B cell (primary cell): Measurements from ENCODE around the gene EDDM13. TPM values are rescaled to one million over a fixed set of nuclear protein-coding genes. Genes with fewer than 3 reads are reported as not detected.

Experiments
- ATAC-seq: fragments of 200-7000 bp; cut with Tn5 transposase; one replicate; pipeline ENCODE4 v1.10.0; 2021; ENCODE audit warnings: low read depth, mild to moderate bottlenecking, moderate number of reproducible peaks, moderate library complexity
- CTCF ChIA-PET: fragments of 350-600 bp; sonication (Branson Sonifier 250); formaldehyde crosslinking; loops from one replicate; lab custom pipeline; 2021; ENCODE audit warnings: antibody characterized with exemption, inconsistent platforms; lab: Charles Lee
- POLR2A ChIA-PET: fragments of 350-600 bp; sonication (Branson Sonifier 250); formaldehyde crosslinking; loops from one replicate; lab custom pipeline; 2021; ENCODE audit warnings: antibody characterized with exemption; lab: Charles Lee
- DNase-seq: peaks from one replicate; pipeline ENCODE4 v3.0.0; 2013
- H2AFZ ChIP-seq: 2 replicates; pipeline ENCODE4 v1.6.1; 2012; ENCODE audit warnings: mild to moderate bottlenecking, low read depth, low read length; ENCODE audit not compliant: insufficient read depth, poor library complexity, severe bottlenecking
- H3K27ac ChIP-seq, 2 donors: 1 replicate in 1 of 2; 2 replicates in 1 of 2; pipeline ENCODE4 v1.5.1; 2012 to 2013; ENCODE audit warnings: low read length in 2 of 2, mild to moderate bottlenecking in 2 of 2, moderate library complexity in 1 of 2
- H3K27me3 ChIP-seq, 4 experiments: fragments of 200-600 bp in 1 of 4; sonication (generic) in 1 of 4; replicated peaks in 1 of 4; 1 replicate in 2 of 4; 2 replicates in 2 of 4; pipeline versions ENCODE4 v1.6.1 to v1.7.0; 2013 to 2016; ENCODE audit warnings: low read length in 3 of 4, mild to moderate bottlenecking in 2 of 4, mixed read lengths in 1 of 4, moderate library complexity in 1 of 4; ENCODE audit not compliant: insufficient read depth in 4 of 4, control insufficient read depth in 3 of 4; ENCODE audit errors: control extremely low read depth in 1 of 4
- H3K36me3 ChIP-seq, 2 experiments: replicated peaks in 1 of 2; 1 replicate in 1 of 2; 2 replicates in 1 of 2; pipeline versions ENCODE4 v1.6.1 to v1.7.1; 2013; ENCODE audit warnings: low read length in 1 of 2; ENCODE audit not compliant: insufficient read depth in 2 of 2, control insufficient read depth in 1 of 2; ENCODE audit errors: control extremely low read depth in 1 of 2, extremely low read depth in 1 of 2
- H3K4me1 ChIP-seq, 2 donors: fragments of 200-600 bp in 1 of 2; sonication (generic) in 1 of 2; 1 replicate in 1 of 2; 2 replicates in 1 of 2; pipeline versions ENCODE4 v1.5.1 to v1.6.1; 2013 to 2017; ENCODE audit warnings: low read length in 2 of 2; ENCODE audit not compliant: control insufficient read depth in 2 of 2, insufficient read depth in 2 of 2
- H3K4me2 ChIP-seq: replicated peaks from 2 replicates; pipeline ENCODE3; 2012; ENCODE audit warnings: mild to moderate bottlenecking, low read depth, low read length; ENCODE audit not compliant: poor library complexity, severe bottlenecking
- H3K4me3 ChIP-seq, 5 experiments: fragments of 200-600 bp in 1 of 5; sonication (generic) in 1 of 5; 1 replicate in 3 of 5; 2 replicates in 2 of 5; pipeline versions ENCODE4 v1.5.1 to v1.7.0; 2011 to 2016; ENCODE audit warnings: low read length in 4 of 5, mild to moderate bottlenecking in 4 of 5, low read depth in 2 of 5, control low read depth in 1 of 5, moderate library complexity in 1 of 5; ENCODE audit not compliant: insufficient read depth in 1 of 5; ENCODE audit errors: control extremely low read depth in 1 of 5, extremely low read depth in 1 of 5
- H3K79me2 ChIP-seq: fragments of 200-600 bp; sonication (generic); one replicate; pipeline ENCODE4 v1.6.0; 2016; ENCODE audit warnings: low read length; ENCODE audit not compliant: control insufficient read depth, insufficient read depth
- H3K9ac ChIP-seq: fragments of 200-600 bp; sonication (generic); 2 replicates; pipeline ENCODE4 v1.6.1; 2017; ENCODE audit warnings: mild to moderate bottlenecking, low read length, moderate library complexity
- H3K9me3 ChIP-seq, 3 donors: one replicate each; pipeline versions ENCODE4 v1.6.1 to v1.7.1; 2013; ENCODE audit warnings: low read length in 2 of 3; ENCODE audit not compliant: control insufficient read depth in 2 of 3, insufficient read depth in 1 of 3; ENCODE audit errors: control extremely low read depth in 1 of 3
- H4K20me1 ChIP-seq: 2 replicates; pipeline ENCODE4 v1.6.0; 2012; ENCODE audit warnings: mild to moderate bottlenecking, low read length; ENCODE audit not compliant: insufficient read depth, control insufficient read depth, poor library complexity, severe bottlenecking
- H3K27ac Mint-ChIP-seq: one replicate; pipeline ENCODE4 v1.8.0; 2021; ENCODE audit warnings: mixed read lengths
- H3K27me3 Mint-ChIP-seq: one replicate; pipeline ENCODE4 v1.8.0; 2021; ENCODE audit warnings: mixed read lengths
- H3K4me1 Mint-ChIP-seq: one replicate; pipeline ENCODE4 v1.8.0; 2021; ENCODE audit warnings: mixed read lengths
- H3K4me3 Mint-ChIP-seq: one replicate; pipeline ENCODE4 v1.8.0; 2021; ENCODE audit warnings: mixed read lengths
- H3K9me3 Mint-ChIP-seq: one replicate; pipeline ENCODE4 v1.8.0; 2022; ENCODE audit warnings: mixed read lengths; ENCODE audit not compliant: insufficient read depth
- CTCF ChIP-seq: fragments of 200-600 bp; IDR thresholded peaks from one replicate; pipeline ENCODE4 v1.8.0; 2022; ENCODE audit warnings: antibody characterized with exemption, mild to moderate bottlenecking
- EZH2 ChIP-seq: IDR thresholded peaks from 2 replicates; pipeline ENCODE4 v1.6.1; 2012; ENCODE audit warnings: borderline replicate concordance, low read depth, mild to moderate bottlenecking, moderate library complexity, low read length; ENCODE audit not compliant: insufficient read depth, poor library complexity, severe bottlenecking
- WGBS: methylation state at CpG from one replicate; pipeline ENCODE4 v1.1.5; 2013; ENCODE audit warnings: missing lambda C conversion rate; ENCODE audit not compliant: insufficient coverage; 5-methylcytosine and 5-hydroxymethylcytosine counted together
- intact Hi-C: fragments of 100-400 bp; cut with micrococcal nuclease; formaldehyde crosslinking; loops from one replicate; pipeline ENCODE4 v1.10.0; 2022
- polyA plus RNA-seq: library from polyadenylated mRNA; depleted of rRNA; stranded (reverse); fragments of >200 nt; gene quantifications from 2 replicates; pipeline ENCODE4 v1.2.3, GENCODE V29; 2012
- total RNA-seq, 2 donors: library from RNA; stranded (reverse); fragments of 120-200 nt in 1 of 2; gene quantifications; 1 replicate in 1 of 2; 2 replicates in 1 of 2; pipeline versions ENCODE4 v1.2.3 to v1.2.4, GENCODE V29; 2013 to 2022

Gene EDDM13
- total and polyA plus RNA-seq, 2 donors (not counting 1 experiment from before 2014, with no cell fraction given), result not detected

GRCh38 chr19:56310462-56310861, 37.9 kb downstream of the EDDM13 start:
- POLR2A ChIA-PET, result no interaction called here
- no peak overlapping the region for H3K4me2 ChIP-seq

GRCh38 chr19:56312342-56312741, 39.8 kb downstream of the EDDM13 start:
- no peak overlapping the region for H2AFZ ChIP-seq
- no peaks in the 10 kb centered on the region for H3K79me2 ChIP-seq
- CTCF ChIA-PET, result no interaction called here
- no peak overlapping the region for H3K4me3 Mint-ChIP-seq
- no peak for ATAC-seq
- no peak overlapping the region for H3K4me3 ChIP-seq
- no peaks in the 10 kb centered on the region for H3K9me3 ChIP-seq
- no peak for DNase-seq
- H3K27ac ChIP-seq, result no peak overlapping the region
- H3K27me3 ChIP-seq, result no peaks in the 10 kb centered on the region
- H3K9ac ChIP-seq, result no peak overlapping the region
- peaks cover 17% of the 10 kb centered on the region for H3K4me1 Mint-ChIP-seq
- WGBS, result 75% methylated on average over 2 of the region's 4 CpGs
- TF ChIP-seq CTCF, result no peak
- TF ChIP-seq EZH2, result no peak
- H3K4me2 ChIP-seq, result no peak overlapping the region
- H3K4me1 ChIP-seq, result peaks cover 12 to 13% of the 10 kb centered on the region in 2 donors
- H3K27ac Mint-ChIP-seq, result no peak overlapping the region
- H3K27me3 Mint-ChIP-seq, result no peaks in the 10 kb centered on the region
- no peaks in the 10 kb centered on the region for H4K20me1 ChIP-seq
- H3K36me3 ChIP-seq, result peaks cover 0 to 11% of the 10 kb centered on the region in 2 experiments
- H3K9me3 Mint-ChIP-seq, result no peaks in the 10 kb centered on the region
- intact Hi-C loops, result loop anchor here (10.0 kb wide), 1 partner anchor 678 kb away; no protein-coding TSS in a partner anchor
- POLR2A ChIA-PET, result no interaction called here

More at GRCh38 chr19:56310462-56310861, 37.9 kb downstream of the EDDM13 start:
- no peaks in the 10 kb centered on the region for H3K27me3 ChIP-seq
- no peak for TF ChIP-seq EZH2
- TF ChIP-seq CTCF, result no peak
- CTCF ChIA-PET, result interaction anchor here (0.6 to 1.5 kb wide), 3 partner anchors 23 to 230 kb away, joined by 3 to 8 read pairs (median 7); no protein-coding TSS in a partner anchor
- ATAC-seq, result no peak
- H3K9me3 ChIP-seq, result no peaks in the 10 kb centered on the region
- no peak overlapping the region for H3K9ac ChIP-seq
- H3K9me3 Mint-ChIP-seq, result no peaks in the 10 kb centered on the region
- no peak overlapping the region for H3K4me3 Mint-ChIP-seq
- DNase-seq, result no peak
- H3K27ac ChIP-seq, result no peak overlapping the region
- H3K27ac Mint-ChIP-seq, result no peak overlapping the region
- H3K36me3 ChIP-seq, result peaks cover 0 to 15% of the 10 kb centered on the region in 2 experiments
- intact Hi-C loops, result loop anchor here (10.0 kb wide), 1 partner anchor 676 kb away; no protein-coding TSS in a partner anchor
- WGBS, result 94% methylated on average over 5 of the region's 8 CpGs
- no peak overlapping the region for H2AFZ ChIP-seq
- H3K4me1 Mint-ChIP-seq, result peaks cover 11% of the 10 kb centered on the region
- H3K4me3 ChIP-seq, result no peak overlapping the region
- no peaks in the 10 kb centered on the region for H3K79me2 ChIP-seq
- H3K27me3 Mint-ChIP-seq, result no peaks in the 10 kb centered on the region
- H4K20me1 ChIP-seq, result no peaks in the 10 kb centered on the region
- peaks cover 7 to 8% of the 10 kb centered on the region in 2 donors for H3K4me1 ChIP-seq
